Lower leg skin (tissue), 3 donors: ENCODE measurements around the gene KRT83.

Experiments used
- CTCF ChIP-seq, 3 donors: fragments of 450-650 bp; IDR thresholded peaks; one replicate each; pipeline ENCODE4 v1.5.1; 2016; ENCODE audit warnings: antibody characterized with exemption in 3 of 3, mild to moderate bottlenecking in 3 of 3, moderate library complexity in 2 of 3
- POLR2A ChIP-seq, 2 donors: fragments of 450-650 bp; IDR thresholded peaks; one replicate each; pipeline ENCODE4 v1.6.1; 2016 to 2017; ENCODE audit warnings: antibody characterized with exemption in 2 of 2, mild to moderate bottlenecking in 1 of 2, moderate library complexity in 1 of 2

GRCh38 chr12:52356762-52357580 is 35.8 kb upstream of the KRT83 start:
- TF ChIP-seq POLR2A (IDR thresholded peaks at IDR 0.05) = no peak
- no peak for TF ChIP-seq CTCF (IDR thresholded peaks at IDR 0.05)
